GM23338 (cell line): ENCODE measurements around the gene ZDHHC5. TPM values are rescaled to one million over a fixed set of nuclear protein-coding genes. Genes with fewer than 3 reads are reported as not detected.

Experiments
- ATAC-seq: fragments of 200-7000 bp; cut with Tn5 transposase; 3 replicates; pipeline ENCODE4 v1.9.1; 2020
- DNase-seq: peaks from one replicate; pipeline ENCODE4 v3.0.0-alpha.2; 2015; ENCODE audit warnings: low spot score
- H2AFZ ChIP-seq: fragments of 200-600 bp; sonication (generic); 2 replicates; pipeline ENCODE4 v1.8.0; 2016; ENCODE audit warnings: antibody characterized with exemption, mild to moderate bottlenecking, moderate library complexity
- H3F3A ChIP-seq: fragments of 200-600 bp; sonication (generic); replicated peaks from 2 replicates; pipeline ENCODE4 v1.8.0; 2017; ENCODE audit warnings: antibody characterized with exemption, mixed run types, low read depth
- H3K27ac ChIP-seq: fragments of 200-600 bp; sonication (generic); 2 replicates; pipeline ENCODE4 v1.6.1; 2016; ENCODE audit warnings: low read depth
- H3K27me3 ChIP-seq: fragments of 200-600 bp; sonication (generic); 2 replicates; pipeline ENCODE4 v1.8.0; 2016; ENCODE audit warnings: mild to moderate bottlenecking, mixed run types, moderate library complexity; ENCODE audit not compliant: insufficient read depth
- H3K36me3 ChIP-seq: fragments of 200-600 bp; sonication (generic); 2 replicates; pipeline ENCODE4 v1.8.0; 2016; ENCODE audit warnings: mild to moderate bottlenecking; ENCODE audit not compliant: insufficient read depth
- H3K4me1 ChIP-seq: fragments of 200-600 bp; sonication (generic); 2 replicates; pipeline ENCODE4 v1.8.0; 2016; ENCODE audit warnings: mild to moderate bottlenecking, moderate library complexity; ENCODE audit not compliant: insufficient read depth
- H3K4me2 ChIP-seq: fragments of 200-600 bp; sonication (generic); 2 replicates; pipeline ENCODE4 v1.7.1; 2017; ENCODE audit warnings: mixed run types
- H3K4me3 ChIP-seq: fragments of 200-600 bp; sonication (generic); 2 replicates; pipeline ENCODE4 v1.6.1; 2016; ENCODE audit warnings: mixed run types
- H3K79me2 ChIP-seq: fragments of 200-600 bp; sonication (generic); replicated peaks from 2 replicates; pipeline ENCODE4 v1.8.0; 2017; ENCODE audit warnings: mild to moderate bottlenecking; ENCODE audit not compliant: insufficient read depth
- H3K9me2 ChIP-seq: fragments of 200-600 bp; sonication (generic); 2 replicates; pipeline ENCODE4 v1.8.0; 2017; ENCODE audit not compliant: insufficient read depth
- H4K20me1 ChIP-seq: fragments of 200-600 bp; sonication (generic); replicated peaks from 2 replicates; pipeline ENCODE4 v1.8.0; 2017; ENCODE audit warnings: mild to moderate bottlenecking; ENCODE audit not compliant: insufficient read depth
- H3K27ac Mint-ChIP-seq: 2 replicates; pipeline ENCODE4 v1.8.0; 2020; ENCODE audit warnings: inconsistent platforms, mild to moderate bottlenecking, moderate library complexity, mixed read lengths
- H3K27me3 Mint-ChIP-seq: 3 replicates; pipeline ENCODE4 v1.8.0; 2022; ENCODE audit warnings: low read depth, mild to moderate bottlenecking, moderate library complexity, mixed read lengths, inconsistent platforms; ENCODE audit not compliant: insufficient read depth, poor library complexity
- H3K36me3 Mint-ChIP-seq: 3 replicates; pipeline ENCODE4 v1.8.0; 2021; ENCODE audit warnings: low read depth, mild to moderate bottlenecking, inconsistent platforms, moderate library complexity, mixed read lengths
- H3K4me1 Mint-ChIP-seq: 3 replicates; pipeline ENCODE4 v1.8.0; 2020; ENCODE audit warnings: mild to moderate bottlenecking, inconsistent platforms, mixed read lengths
- H3K4me3 Mint-ChIP-seq: 3 replicates; pipeline ENCODE4 v1.8.0; 2021; ENCODE audit warnings: moderate library complexity, mild to moderate bottlenecking, inconsistent platforms, mixed read lengths
- H3K9me3 Mint-ChIP-seq: 3 replicates; pipeline ENCODE4 v1.8.0; 2020; ENCODE audit warnings: moderate library complexity, mild to moderate bottlenecking, inconsistent platforms, mixed read lengths
- CREB1 ChIP-seq: fragments of 250-450 bp; sonication (Bioruptor Pico); IDR thresholded peaks from 2 replicates; pipeline ENCODE4 v1.5.0; 2020; ENCODE audit warnings: low read depth, mild to moderate bottlenecking, moderate library complexity
- JUNB ChIP-seq: IDR thresholded peaks from one replicate; pipeline ENCODE4 v1.6.1; 2016; ENCODE audit warnings: antibody characterized with exemption; ENCODE audit not compliant: unreplicated experiment
- NANOG ChIP-seq: IDR thresholded peaks from 2 replicates; pipeline ENCODE4 v1.6.1; 2016; ENCODE audit warnings: antibody characterized with exemption, borderline replicate concordance
- REST ChIP-seq: IDR thresholded peaks from one replicate; pipeline ENCODE4 v1.6.1; 2018; ENCODE audit warnings: antibody characterized with exemption; ENCODE audit not compliant: unreplicated experiment
- STAT1 ChIP-seq: IDR thresholded peaks from one replicate; pipeline ENCODE4 v1.6.1; 2016; ENCODE audit warnings: antibody characterized with exemption; ENCODE audit not compliant: unreplicated experiment
- ZNF331 ChIP-seq: fragments of 250-450 bp; sonication (Bioruptor Pico); IDR thresholded peaks from 2 replicates; pipeline ENCODE4 v1.5.0; 2020; ENCODE audit warnings: low read depth, mild to moderate bottlenecking, moderate library complexity
- ZNF462 ChIP-seq: fragments of 250-450 bp; sonication (Bioruptor Pico); IDR thresholded peaks from 2 replicates; pipeline ENCODE4 v1.5.0; 2020; ENCODE audit warnings: mild to moderate bottlenecking, moderate library complexity
- polyA plus RNA-seq: library from polyadenylated mRNA; unstranded; fragments of >200 nt; fragmentation: Nextera tagmentation; extraction: Ambion mirVana; gene quantifications from 2 replicates; pipeline ENCODE4 v1.2.1, GENCODE V29; 2016
- total RNA-seq: library from RNA; depleted of rRNA; stranded (reverse); fragments of >200 nt; shearing (Covaris generic); gene quantifications from 2 replicates; pipeline ENCODE4 v1.2.3, GENCODE V29; 2014
- TF ChIP-seq, protein P1 (sequence below), 2 experiments: fragments of 200-600 bp in 1 of 2; sonication (generic) in 1 of 2; conservative IDR thresholded peaks; 2 replicates each; pipeline versions ENCODE4 v1.5.1 to v1.6.1; 2016 to 2017; ENCODE audit warnings: antibody characterized with exemption in 2 of 2, low read depth in 2 of 2, mild to moderate bottlenecking in 2 of 2, moderate library complexity in 1 of 2

Gene ZDHHC5
- total and polyA plus RNA-seq, 2 experiments from 2014 or later, result 16.9 to 42.3 TPM

GRCh38 chr11:57674251-57674650, 6.3 kb downstream of the ZDHHC5 start (continued):
- TF ChIP-seq ZNF462 (CRISPR knock-in tag) (no peak), NANOG (no peak), CREB1 (CRISPR knock-in tag) (no peak), JUNB (no peak), STAT1 (no peak), ZNF331 (CRISPR knock-in tag) (no peak)

- Histone ChIP-seq H3K79me2 (peaks cover 95% of the 10 kb centered on the region), H3K9me2 (no peaks in the 10 kb centered on the region), H3K4me1 (peaks cover 20% of the 10 kb centered on the region), H3K4me2 (0 out of 2 replicates have a peak overlapping the region, but pooled peaks have one; percentile 54), H4K20me1 (peaks cover 10% of the 10 kb centered on the region), H3K27me3 (no peaks in the 10 kb centered on the region), H2AFZ (no peak overlapping the region), H3K27ac (peak overlapping the region; percentile 75), H3F3A (no peaks in the 10 kb centered on the region; the same call in 1 of the 2 replicates), H3K36me3 (peaks cover 27% of the 10 kb centered on the region), H3K4me3 (no peak overlapping the region)
- Mint-ChIP-seq H3K27me3 (no peaks in the 10 kb centered on the region), H3K4me1 (peaks cover 38% of the 10 kb centered on the region), H3K36me3 (peaks cover 47% of the 10 kb centered on the region), H3K27ac (peak overlapping the region; percentile 70), H3K4me3 (no peak overlapping the region), H3K9me3 (no peaks in the 10 kb centered on the region)
- DNase-seq (no peak), ATAC-seq (no peak; the same call in 2 of the 3 replicates)
- no peak for TF ChIP-seq REST
- TF ChIP-seq, protein P1, sequence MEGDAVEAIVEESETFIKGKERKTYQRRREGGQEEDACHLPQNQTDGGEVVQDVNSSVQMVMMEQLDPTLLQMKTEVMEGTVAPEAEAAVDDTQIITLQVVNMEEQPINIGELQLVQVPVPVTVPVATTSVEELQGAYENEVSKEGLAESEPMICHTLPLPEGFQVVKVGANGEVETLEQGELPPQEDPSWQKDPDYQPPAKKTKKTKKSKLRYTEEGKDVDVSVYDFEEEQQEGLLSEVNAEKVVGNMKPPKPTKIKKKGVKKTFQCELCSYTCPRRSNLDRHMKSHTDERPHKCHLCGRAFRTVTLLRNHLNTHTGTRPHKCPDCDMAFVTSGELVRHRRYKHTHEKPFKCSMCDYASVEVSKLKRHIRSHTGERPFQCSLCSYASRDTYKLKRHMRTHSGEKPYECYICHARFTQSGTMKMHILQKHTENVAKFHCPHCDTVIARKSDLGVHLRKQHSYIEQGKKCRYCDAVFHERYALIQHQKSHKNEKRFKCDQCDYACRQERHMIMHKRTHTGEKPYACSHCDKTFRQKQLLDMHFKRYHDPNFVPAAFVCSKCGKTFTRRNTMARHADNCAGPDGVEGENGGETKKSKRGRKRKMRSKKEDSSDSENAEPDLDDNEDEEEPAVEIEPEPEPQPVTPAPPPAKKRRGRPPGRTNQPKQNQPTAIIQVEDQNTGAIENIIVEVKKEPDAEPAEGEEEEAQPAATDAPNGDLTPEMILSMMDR (conservative IDR thresholded peaks at IDR 0.05; ENCODE audit: low read depth in 2 of 2), result peak; percentile 17 to 18; a peak in 1 of 4 replicates
Observed at GRCh38 chr11:57675176-57675941, 7.4 kb downstream of the ZDHHC5 start.
